SU-DHL-6 (cell line): ENCODE measurements around the gene STT3B.

Source experiments
- H2AFZ ChIP-seq: fragments of 200-600 bp; sonication (generic); 2 replicates; pipeline ENCODE4 v1.6.1; 2014; ENCODE audit warnings: low read depth, mild to moderate bottlenecking, moderate library complexity, mixed read lengths, antibody characterized with exemption, low read length; ENCODE audit not compliant: severe bottlenecking
- H3F3A ChIP-seq: fragments of 200-600 bp; shearing (Covaris generic); 2 replicates; pipeline ENCODE4 v1.6.0; 2016; ENCODE audit warnings: antibody characterized with exemption, mild to moderate bottlenecking; ENCODE audit not compliant: insufficient read depth
- H3K27ac ChIP-seq: fragments of 200-600 bp; sonication (generic); 2 replicates; pipeline ENCODE4 v1.5.1; 2016; ENCODE audit warnings: low read depth, mild to moderate bottlenecking, low read length, moderate library complexity, mixed read lengths
- H3K27me3 ChIP-seq: fragments of 200-600 bp; sonication (generic), shearing (Covaris generic); 2 replicates; pipeline ENCODE4 v1.6.0; 2014; ENCODE audit warnings: mild to moderate bottlenecking, low read length
- H3K36me3 ChIP-seq: fragments of 200-600 bp; sonication (generic); 2 replicates; pipeline ENCODE4 v1.6.1; 2014; ENCODE audit warnings: mild to moderate bottlenecking, low read length, mixed read lengths
- H3K4me2 ChIP-seq: fragments of 300-600, 200-600 bp; shearing (Covaris generic), sonication (generic); 2 replicates; pipeline ENCODE4 v1.6.0; 2014; ENCODE audit warnings: low read length, low read depth, mild to moderate bottlenecking; ENCODE audit not compliant: poor library complexity, severe bottlenecking
- H3K4me3 ChIP-seq: fragments of 200-600 bp; sonication (generic); 2 replicates; pipeline ENCODE4 v1.5.1; 2014; ENCODE audit warnings: antibody characterized with exemption, low read length, mild to moderate bottlenecking, mixed read lengths; ENCODE audit not compliant: insufficient read depth, poor library complexity, severe bottlenecking
- H3K79me2 ChIP-seq: fragments of 200-600 bp; sonication (generic); 2 replicates; pipeline ENCODE4 v1.6.1; 2014; ENCODE audit warnings: mild to moderate bottlenecking, low read length, moderate library complexity; ENCODE audit not compliant: insufficient read depth
- H3K9ac ChIP-seq: fragments of 200-600 bp; sonication (generic); 2 replicates; pipeline ENCODE4 v1.7.0; 2014; ENCODE audit warnings: mild to moderate bottlenecking, low read length
- H3K9me2 ChIP-seq: fragments of 200-600 bp; sonication (generic); replicated peaks from 2 replicates; pipeline ENCODE4 v1.6.1; 2014; ENCODE audit warnings: low read length; ENCODE audit not compliant: insufficient read depth
- H3K9me3 ChIP-seq: fragments of 200-600 bp; sonication (generic); 2 replicates; pipeline ENCODE4 v1.6.1; 2014; ENCODE audit warnings: low read length, mixed read lengths; ENCODE audit not compliant: insufficient read depth
- H4K20me1 ChIP-seq: fragments of 200-600 bp; sonication (generic); 2 replicates; pipeline ENCODE4 v1.6.1; 2014; ENCODE audit warnings: low read depth, mild to moderate bottlenecking, antibody characterized with exemption, low read length, moderate library complexity, mixed read lengths
- CTCF ChIP-seq: fragments of 200-600 bp; sonication (generic); IDR thresholded peaks from one replicate; pipeline ENCODE4 v1.5.1; 2017; ENCODE audit warnings: antibody characterized with exemption, mild to moderate bottlenecking, low read length, moderate library complexity; ENCODE audit not compliant: insufficient read depth, poor library complexity, severe bottlenecking
- EZH2phosphoT487 ChIP-seq: fragments of 200-600 bp; sonication (generic), shearing (Covaris generic); conservative IDR thresholded peaks from 2 replicates; pipeline ENCODE4 v1.6.1; 2018; ENCODE audit warnings: mild to moderate bottlenecking, antibody characterized with exemption, low read length, moderate library complexity, mixed read lengths

The STT3B gene

GRCh38 chr3:31615071-31615875 lies 82.5 kb downstream of the STT3B start:
- Histone ChIP-seq H3K36me3 (peaks cover 32% of the 10 kb centered on the region; the same call in 1 of the 2 replicates), H3F3A (peaks cover 3% of the 10 kb centered on the region; the same call in 1 of the 2 replicates)

GRCh38 chr3:31616711-31617110 lies 84.0 kb downstream of the STT3B start:
- Histone ChIP-seq H3K27ac (no peak overlapping the region), H3K9me2 (no peaks in the 10 kb centered on the region), H3K27me3 (no peaks in the 10 kb centered on the region), H3K9me3 (no peaks in the 10 kb centered on the region), H3K4me3 (no peak overlapping the region), H4K20me1 (no peaks in the 10 kb centered on the region), H3K36me3 (peaks cover 42% of the 10 kb centered on the region), H3F3A (no peaks in the 10 kb centered on the region; the same call in 1 of the 2 replicates), H3K4me2 (no peak overlapping the region), H3K79me2 (peaks cover 35% of the 10 kb centered on the region), H2AFZ (no peak overlapping the region), H3K9ac (no peak overlapping the region)
- TF ChIP-seq EZH2phosphoT487, result no peak
- no peak for TF ChIP-seq CTCF

More at GRCh38 chr3:31615071-31615875, 82.5 kb downstream of the STT3B start:
- H3K9ac ChIP-seq, result no peak overlapping the region
- H3K4me2 ChIP-seq, result no peak overlapping the region
- peaks cover 5% of the 10 kb centered on the region; the same call in 1 of the 2 replicates for H4K20me1 ChIP-seq
- H3K9me2 ChIP-seq, result no peaks in the 10 kb centered on the region
- H3K27ac ChIP-seq, result no peak overlapping the region
- no peaks in the 10 kb centered on the region for H3K9me3 ChIP-seq
- peaks cover 49% of the 10 kb centered on the region for H3K79me2 ChIP-seq
- no peak overlapping the region for H2AFZ ChIP-seq
- H3K4me3 ChIP-seq, result no peak overlapping the region
- TF ChIP-seq EZH2phosphoT487 (no peak), CTCF (no peak)
- H3K27me3 ChIP-seq, result no peaks in the 10 kb centered on the region

GRCh38 chr3:31620656-31621055 lies 87.9 kb downstream of the STT3B start:
- H3K36me3 ChIP-seq, result peaks cover 59% of the 10 kb centered on the region
- peaks cover 5% of the 10 kb centered on the region; the same call in 1 of the 2 replicates for H3F3A ChIP-seq
- no peaks in the 10 kb centered on the region for H3K27me3 ChIP-seq
- no peak overlapping the region for H2AFZ ChIP-seq
- H3K9ac ChIP-seq, result no peak overlapping the region
- H3K79me2 ChIP-seq, result 0 out of 2 replicates have a peak, but pooled peaks cover 7% of the 10 kb centered on the region
- no peaks in the 10 kb centered on the region for H3K9me2 ChIP-seq
- H3K9me3 ChIP-seq, result no peaks in the 10 kb centered on the region
- no peak overlapping the region for H3K4me2 ChIP-seq
- TF ChIP-seq CTCF (no peak), EZH2phosphoT487 (no peak)
- H4K20me1 ChIP-seq, result no peaks in the 10 kb centered on the region
- H3K27ac ChIP-seq, result no peak overlapping the region
- no peak overlapping the region for H3K4me3 ChIP-seq
